ENCODE data around the gene VSIR.

VSIR gene

DNA sequence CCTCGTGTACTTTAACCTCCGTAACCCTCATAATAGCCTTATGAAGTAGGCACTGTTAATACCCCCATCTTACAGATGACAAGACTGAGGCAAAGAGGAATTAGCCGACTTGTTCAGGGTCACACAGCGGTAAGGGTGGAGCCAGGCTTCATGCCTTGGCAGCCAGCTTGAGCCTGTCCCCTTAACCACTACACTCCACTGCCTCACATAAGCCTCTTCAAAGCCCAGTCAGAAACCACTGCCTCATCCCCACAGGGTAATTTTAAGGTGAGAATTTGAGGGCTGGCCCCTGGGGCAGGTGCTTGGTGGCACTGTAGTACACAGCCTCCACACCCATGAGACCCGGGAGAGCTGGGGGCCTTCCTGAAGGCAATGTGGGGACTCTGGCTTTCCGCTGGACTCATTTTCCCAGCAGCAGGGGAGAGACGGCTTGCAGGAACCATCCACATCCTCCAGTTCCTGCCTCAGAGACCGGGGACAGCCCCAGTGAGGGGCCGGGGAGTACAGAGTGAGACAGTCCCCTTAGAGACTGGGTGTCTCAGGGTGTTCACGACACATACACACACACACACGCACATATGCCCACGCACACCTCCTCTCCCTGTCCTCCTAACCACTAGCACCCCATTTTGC is 46.1 kb downstream of the VSIR start:
- peak; percentile 43 to 72 for DNase-seq

DNA sequence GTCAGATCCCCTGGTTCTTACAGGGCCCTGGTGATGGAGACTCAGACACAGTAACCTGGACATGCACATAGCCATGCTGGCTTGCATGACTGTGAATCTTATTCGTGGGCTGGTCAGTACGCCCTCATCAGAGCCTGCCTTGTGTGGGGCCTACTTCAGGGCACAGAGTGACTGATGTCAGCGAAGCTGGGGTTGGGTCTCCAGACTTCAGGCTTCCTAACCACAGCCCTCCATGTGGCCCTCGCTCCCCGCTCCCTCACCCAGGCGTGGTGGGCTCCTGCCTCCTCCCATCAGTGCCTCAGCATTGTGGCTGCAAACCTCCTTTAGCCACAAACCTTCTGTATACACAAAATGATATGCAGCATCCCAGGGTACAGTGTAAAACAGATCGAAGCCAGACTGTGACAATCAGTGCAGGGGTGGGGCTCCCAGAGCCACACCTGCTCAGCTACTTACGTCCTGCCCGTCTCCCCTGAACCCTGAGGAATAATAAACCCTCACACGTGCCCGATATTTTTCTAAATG is 46.7 kb downstream of the VSIR start:
- no peak for DNase-seq

DNA sequence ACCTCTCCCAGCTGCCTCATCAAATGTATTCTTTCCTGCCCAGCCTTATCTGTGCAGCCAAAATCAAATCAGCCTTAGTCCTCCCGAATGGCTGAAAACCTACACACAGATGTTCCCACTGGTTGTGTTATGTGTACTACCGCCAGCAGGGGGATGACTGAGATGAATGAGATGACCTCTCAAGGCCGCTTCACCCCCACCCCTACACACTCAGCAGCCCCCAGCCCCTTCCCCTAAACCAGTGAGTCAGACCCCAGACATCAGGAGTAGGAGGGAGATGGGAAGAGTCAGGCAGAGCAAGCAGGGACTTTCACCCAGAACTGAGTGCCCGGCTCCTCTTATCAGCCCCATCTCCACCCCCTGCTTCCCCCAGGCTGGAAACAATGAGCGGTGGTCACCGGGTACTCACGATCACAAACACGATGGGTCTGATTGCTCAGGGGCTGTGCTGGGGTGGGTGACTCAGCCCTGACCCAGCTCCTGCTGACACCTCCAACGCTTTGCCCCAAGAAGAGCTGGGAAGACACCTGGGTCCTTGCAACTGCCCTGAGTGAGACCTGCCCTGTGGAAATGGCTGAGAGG is 47.2 kb downstream of the VSIR start:
- DNase-seq: peak; percentile 30 to 46

DNA sequence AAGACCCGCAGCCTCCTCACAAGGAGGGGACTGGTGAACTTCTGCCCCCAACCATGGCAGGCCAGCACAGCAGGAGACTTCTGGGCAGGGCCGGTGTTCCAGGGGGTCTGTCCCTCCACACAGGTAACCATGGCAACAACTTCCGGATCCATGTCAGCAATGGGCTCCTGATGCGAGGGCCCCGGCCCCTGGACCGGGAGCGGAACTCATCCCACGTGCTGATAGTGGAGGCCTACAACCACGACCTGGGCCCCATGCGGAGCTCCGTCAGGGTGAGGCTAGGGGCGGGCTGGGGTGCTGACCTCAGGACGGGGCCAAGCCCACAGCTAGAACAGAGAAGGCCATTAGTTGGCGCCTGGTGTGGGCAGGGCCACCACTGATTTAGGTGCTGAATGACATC is 48.1 kb downstream of the VSIR start:
- DNase-seq: no peak

DNA sequence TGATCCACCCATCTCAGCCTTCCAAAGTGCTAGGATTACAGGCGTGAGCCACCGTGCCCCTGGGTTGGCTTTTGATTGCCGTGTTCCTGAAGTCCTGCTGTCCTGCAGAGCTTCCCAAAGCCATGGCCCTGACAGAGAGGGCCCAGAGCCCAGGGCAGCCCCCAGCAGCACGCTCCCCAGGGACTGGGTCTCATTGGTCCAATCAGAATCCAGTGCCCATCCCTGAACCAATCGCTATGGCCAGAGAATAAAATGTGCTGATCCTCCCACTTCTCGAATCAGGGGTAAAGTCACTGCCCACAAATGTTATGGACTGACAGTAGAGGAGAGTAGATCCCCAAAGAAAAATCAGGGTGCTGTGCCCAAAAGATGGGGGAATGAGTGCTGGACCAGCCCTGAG is 48.8 kb downstream of the VSIR start:
- no peak for DNase-seq

DNA sequence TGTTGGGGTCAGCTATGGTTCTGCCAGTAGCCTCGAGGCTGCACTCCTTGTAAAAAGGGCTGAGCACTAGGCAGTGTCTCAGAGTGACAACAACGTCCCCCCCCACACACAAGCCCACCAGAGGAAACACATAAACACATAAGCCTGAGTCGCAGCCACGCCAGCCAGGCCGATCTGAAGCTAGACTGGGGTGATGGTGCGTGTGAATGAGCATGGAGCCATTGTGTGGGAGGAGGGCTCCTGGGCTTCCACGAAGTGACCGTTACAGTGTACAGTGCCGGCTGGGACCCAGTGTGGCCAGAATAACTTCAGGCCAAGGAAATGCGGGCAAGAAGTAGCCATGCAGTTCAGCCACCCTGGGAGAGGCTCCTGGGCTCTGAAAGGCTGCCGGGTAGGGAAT is 50.0 kb downstream of the VSIR start:
- no peak for DNase-seq

DNA sequence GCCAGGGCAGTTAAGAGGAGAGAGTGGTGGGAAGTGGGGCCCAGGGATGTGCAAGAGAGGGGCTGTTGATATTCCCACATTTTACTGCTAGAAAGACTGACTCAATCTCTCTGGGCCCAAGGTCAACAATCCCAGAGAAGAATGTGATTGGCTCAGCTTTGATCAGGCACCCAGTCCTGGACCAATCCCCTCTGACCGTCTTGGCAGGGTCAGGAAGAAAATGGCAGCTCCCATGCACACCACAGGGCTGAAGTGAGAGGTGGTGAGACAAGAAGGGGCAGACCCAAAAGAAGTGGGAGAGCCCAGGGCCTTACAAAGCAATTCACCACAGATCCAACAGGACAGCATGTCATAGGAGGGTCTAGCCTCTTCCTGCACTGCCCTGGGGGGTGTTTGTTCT is 50.5 kb downstream of the VSIR start:
- no peak for DNase-seq

DNA sequence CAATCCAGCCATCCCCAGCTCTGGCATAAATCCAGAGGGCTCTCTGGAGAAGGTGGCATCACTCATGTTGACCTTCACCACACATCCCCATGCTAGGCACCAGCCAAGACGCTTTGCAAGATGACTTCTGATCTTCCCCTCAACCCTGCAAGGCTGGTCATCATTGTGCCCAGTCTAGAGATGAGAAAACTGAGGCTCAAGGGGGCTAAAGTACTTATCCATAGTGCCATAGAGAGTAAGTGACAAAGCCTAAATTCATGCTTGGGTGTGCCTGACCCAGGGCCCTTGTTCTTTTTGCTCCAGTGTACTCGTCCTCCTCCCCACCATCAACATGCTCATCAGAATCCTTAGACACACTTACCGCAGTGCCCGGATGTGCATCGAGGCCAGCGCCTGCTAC is 52.0 kb downstream of the VSIR start:
- DNase-seq: no peak

DNA sequence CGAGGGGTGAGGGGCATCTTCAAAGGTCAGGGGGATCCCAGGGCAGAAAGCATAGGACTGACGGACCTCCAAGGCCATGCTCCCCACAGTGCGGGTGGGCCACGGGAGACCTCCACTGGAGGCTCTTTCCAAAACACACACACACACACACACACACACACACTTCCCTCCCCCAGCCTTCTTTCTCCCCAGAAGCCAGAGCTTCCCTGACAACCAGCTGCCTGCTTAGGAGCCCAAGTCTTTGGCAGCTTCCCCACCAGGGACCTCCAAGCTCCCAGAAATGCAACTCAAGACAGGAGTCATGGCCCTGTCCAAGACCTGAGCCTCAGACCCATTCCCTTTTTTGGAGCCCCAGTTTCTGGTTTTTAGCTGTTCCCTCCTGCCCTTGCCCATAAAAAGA is 53.0 kb downstream of the VSIR start:
- no peak for DNase-seq

DNA sequence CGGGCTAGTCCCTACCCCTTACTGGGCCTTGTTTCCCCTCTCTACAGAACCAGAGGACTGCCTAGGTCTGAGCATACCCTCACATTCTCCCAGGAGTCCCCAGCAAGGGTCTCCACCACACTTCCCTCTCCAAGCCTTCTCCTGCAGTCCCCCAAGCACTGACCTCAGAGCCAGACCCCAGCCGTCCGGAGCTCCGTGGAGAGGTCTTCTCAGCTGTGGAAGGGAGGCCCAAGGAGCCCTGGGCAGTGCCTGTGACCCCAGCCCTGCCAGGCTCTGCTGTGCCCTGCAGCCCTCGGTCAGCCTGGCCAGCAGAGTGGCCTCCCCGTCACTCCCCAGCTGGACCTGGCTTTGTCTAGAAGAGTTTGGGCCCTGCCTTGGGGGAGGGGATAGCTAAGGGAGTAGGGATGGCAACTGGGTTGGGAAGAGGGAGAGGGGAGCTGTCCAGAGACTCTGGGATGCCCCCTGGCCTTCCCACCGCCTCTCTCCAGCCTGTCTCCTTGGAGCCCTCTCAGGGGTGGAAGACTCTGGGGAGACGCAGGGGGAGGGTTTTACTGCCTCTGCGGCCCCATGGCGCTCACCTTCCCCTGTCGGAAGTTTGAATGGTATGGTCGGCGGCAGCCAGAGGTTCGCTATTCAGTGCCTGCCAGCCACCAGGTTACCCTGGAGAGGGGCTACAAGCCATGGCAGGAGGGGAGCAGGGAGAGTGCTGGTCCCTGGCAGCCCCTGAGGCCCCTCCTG is 53.7 kb downstream of the VSIR start, which contains the start of gene C10orf105:
TSS of gene C10orf105 (minus strand) at position 315 of the 738 bp plus-strand sequence. CDS start 3,441 bp downstream, outside the sequence.
- DNase-seq: no peak

DNA sequence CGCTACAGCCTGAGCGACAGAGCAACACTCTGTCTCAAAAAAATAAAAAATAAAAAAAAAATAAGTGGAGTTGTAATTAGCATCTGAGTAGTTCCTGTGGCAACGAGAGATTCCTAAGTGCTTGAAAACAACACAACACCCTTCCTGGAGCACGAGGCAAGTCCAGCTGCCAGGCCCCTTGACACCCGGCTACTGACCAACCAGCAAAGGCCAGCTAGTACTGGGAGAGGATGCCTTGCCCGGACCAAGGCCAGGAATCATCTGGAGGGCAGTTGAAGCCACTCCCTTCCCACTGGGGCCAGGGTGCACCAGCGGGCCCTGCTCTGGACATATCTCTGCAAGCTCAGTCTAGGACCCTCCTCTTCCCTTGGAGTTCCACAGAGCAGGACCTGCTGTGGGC is 54.3 kb downstream of the VSIR start:
- DNase-seq: no peak

DNA sequence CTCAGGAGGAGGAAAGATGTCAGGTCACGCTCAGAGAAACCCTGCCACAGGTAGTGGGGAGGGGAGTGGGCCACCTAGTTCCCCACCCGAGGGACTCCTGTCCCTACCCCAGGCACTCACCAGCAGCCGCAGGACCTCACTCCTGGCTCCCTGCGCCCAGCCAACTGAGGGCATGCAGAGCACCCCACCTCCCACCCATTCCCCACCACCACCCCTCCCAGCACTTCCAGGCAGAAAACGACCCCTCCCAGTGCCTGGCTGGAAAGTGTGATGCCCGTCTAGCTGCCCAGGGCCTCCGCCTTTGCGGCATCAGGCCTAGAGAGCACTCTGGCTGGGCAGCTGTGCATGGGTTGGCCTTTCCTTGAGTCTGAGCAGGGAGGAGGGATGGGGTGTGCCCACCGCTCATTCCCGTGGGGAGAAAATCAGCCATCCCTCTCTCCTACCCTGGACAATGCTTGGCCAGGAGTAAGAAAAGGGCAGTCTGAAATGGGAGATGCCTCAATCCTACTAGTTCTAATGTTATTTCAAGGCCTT is 55.1 kb downstream of the VSIR start:
- no peak for DNase-seq

DNA sequence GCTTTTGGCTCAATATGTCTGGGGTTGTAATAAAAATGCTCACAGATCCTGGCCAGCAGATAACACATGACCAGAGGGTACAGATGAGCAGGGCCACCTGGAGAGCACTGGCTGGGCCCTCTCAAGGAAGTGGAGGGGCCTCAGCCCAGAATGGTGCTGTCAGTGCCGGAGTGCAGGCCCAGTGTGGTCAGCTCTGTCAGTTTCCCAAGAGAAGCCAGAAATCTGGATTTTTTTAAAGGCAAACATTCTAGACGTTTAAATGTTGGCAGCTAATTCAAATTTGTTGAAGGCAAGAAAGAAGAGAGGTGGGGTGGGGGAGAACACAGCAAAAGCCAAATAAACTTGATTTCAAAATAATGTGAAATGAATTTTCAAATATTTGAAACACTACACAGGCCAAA is 55.8 kb downstream of the VSIR start:
- DNase-seq: no peak

DNA sequence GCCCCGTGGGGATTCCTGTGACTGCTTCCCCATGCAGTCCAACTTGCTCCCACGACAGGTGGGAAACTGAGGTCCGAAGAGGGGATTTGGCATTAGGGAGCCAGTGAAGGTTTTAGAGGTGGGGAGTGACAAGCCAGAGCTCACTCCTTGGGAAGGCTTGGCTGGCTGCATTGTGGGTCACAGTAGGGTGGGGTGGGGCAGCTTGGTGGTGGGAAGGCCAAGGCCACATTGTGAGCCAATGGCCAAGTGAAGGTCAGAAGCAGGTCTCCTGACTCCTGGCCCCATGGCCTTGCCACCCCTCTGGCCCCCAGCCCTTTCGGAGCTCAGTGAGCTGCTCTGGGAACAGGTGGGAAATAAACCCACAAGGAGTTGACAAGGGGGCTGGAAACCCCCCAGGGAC is 56.3 kb downstream of the VSIR start:
- no peak for DNase-seq

DNA sequence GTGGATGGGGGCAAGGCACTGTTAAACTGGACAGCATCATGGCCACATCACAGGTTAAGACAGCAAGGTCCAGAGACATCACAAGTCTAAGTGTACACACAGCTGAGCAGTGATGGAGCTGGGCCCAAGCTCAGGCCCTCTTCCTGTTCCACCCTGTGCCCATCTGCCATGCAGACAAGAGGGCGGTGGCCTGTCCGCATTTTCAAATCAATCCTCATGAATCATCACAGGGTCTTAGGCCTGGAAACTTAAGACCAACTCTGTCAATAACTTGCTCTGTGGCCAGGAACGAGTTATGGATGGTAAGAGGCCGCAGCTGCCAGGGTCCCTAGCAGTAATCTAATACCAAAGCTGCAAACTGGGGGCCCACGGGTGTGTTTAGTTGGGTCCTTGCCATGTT is 56.9 kb downstream of the VSIR start:
- no peak for DNase-seq

DNA sequence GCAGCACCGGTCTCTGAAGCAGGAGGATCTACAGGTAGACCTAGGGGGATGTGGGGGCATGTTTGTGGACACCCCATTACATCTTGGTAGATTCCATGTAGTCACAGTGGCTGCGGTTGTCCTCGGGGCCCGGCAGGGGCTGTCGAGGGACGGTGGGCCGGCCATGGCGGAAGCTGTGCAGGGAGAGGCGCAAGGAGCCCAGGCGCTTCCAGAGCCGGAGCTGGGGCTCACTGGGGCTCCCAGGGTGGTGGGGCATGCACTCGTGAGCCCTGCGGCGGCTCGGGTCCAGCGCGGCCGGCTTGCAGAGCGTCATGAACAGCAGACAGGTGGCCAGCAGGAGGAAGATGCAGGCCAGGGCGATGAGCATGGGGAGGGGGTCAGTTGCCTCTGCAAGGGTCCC is 57.5 kb downstream of the VSIR start:
- no peak for DNase-seq

DNA sequence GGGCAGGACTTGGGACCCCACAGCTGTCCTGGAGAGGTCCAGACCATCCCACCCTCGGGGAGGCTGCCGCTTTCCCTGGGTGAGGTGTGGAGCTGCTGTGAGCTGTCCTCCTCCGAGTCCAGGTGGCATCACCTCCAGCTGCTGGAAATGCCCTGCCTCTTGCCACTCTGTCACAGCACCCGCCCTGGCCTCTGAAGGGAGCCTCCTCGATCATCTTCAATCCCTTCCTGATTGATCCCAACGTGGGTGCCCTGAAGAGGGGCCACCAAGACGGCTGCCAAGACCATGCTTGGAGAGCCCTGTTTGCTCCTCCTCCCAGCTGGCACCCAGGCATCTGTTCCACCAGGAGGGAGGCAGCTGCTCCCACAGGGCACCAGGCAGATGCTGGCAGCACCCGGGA is 58.3 kb downstream of the VSIR start:
- DNase-seq: no peak

DNA sequence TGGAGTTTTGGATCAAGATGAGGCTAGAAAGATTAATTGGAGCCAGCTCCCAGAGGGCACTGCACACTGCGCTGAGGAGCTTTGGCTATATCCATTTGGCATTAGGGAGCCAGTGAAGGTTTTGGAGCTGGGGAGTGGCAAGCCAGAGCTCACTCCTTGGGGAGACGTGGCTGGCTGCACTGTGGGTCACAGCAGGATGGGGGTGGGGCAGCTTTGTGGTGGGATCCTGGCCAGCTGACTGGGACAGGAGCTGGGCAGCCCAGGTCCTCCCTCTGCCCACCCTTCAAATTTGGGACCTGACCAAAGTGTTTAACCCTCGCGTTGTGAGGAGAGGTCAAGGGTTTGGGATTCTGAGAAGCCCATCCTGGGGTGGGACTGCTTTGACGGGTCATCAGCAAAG is 58.7 kb downstream of the VSIR start:
- DNase-seq: no peak

DNA sequence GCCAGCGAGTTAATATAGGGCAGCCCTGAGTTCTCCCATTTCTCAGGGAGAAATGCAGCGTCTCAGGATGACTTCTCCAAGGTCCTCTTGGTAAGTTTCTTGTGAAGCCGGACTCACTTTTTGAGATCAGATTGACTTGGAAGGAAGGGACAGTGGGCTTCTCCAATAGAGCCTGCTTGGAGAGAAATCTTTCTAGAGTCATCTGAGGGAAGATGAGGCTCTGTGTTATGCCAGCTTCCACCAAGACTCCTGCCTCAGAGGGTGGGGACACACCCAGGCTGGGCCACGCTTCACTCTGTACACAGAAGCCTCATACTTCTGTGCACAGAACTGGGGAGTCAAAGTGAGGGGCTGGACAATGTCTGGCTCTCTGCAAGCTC is 59.3 kb downstream of the VSIR start:
- no peak for DNase-seq

DNA sequence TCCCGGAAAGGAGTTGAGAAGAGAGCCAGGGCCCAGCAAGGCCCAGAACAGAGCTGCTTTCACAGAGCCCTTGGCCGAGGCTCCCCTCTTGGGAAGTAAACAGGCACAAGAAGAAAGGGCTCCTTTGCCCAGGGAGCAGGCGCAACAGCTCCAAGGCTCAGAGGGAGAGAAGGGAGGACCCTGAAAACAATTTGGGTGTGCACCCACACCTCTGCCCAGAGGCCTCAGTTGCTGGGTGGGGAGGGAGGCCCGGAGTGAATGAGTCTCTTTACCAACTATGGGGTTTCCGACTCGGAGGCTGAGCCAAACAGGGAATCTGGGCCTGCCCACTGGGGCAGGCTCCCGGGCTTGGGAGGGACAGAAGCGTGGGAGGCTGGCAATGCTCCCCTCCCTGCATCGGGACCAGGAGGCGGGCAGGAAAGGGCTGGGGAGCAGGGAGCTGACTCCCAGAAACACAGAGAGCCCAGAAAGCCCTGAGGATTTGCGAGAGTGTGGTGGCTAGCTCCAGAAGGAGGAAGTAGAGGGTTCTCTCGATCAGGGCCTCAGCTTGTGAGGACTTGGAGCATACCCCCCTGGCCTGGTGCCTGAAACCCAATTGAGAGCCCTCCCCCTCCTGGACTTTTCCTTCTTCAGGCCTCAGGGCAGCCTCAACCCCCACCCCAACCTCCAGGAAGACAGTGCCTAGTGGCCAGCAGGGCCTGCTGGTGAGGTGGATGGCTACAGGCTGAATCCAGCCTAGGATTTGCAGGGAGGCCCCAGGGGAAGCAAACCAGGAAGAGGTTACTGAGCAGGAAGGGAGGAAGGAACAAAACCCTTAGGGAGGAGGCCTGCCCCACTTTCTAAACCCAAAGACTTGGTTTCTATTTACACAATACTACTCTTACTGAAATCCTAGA is 59.9 kb downstream of the VSIR start:
- peak; percentile 95 for DNase-seq

DNA sequence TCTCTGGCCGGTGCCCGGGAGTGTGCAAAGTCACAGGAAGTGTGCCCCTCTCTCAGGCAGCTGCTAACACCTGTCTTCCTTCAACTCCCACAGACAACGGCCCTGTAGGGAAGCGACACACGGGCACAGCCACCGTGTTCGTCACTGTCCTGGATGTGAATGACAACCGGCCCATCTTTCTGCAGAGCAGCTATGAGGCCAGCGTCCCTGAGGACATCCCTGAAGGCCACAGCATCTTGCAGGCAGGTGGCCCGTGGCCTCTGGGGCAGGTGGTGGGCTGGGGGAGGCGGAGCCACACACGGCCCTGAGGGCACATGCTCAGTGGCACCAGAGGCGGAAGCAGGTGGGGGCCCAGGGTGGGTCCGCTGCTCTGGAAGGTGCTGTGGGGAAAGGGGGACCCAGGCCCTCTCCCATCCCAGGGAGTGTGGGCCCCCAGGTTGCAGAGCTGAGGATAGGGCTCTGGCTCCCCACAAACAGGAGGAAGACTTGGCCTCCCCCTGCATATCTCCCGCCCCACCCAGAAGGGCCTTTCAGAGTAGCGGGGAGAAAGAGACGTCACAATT is 60.7 kb downstream of the VSIR start:
- no peak for DNase-seq

DNA sequence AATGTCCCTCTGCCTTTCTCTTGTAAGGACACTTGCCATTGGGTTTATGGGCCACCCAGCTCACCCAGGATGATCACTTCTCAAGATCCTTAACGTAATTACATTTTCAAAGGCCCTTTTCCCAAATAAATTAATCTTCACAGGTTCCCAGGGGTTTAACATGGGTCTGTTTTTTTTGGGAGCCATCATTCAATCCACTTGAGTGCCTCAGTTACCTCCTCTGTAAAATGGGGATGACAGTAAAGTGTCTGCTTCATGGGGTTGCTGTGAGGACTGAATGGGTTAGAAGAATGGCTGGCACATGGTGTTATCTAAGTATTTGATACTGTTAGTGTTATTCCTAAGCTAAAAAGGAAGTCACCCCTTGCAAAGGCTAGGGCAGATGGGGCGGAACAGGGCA is 61.1 kb downstream of the VSIR start:
- DNase-seq: no peak

Measured in Kasumi-1 (cell line).